Measurements from ENCODE around the gene MCM6. TPM values are rescaled to one million over a fixed set of nuclear protein-coding genes. Genes with fewer than 3 reads are reported as not detected.

MCM6 gene
- polyA plus RNA-seq, 1 donor from 2014 or later = 8.2 TPM

GRCh38 chr2:135844301-135844895 lies 31.8 kb downstream of the MCM6 start:
- no peaks in the 10 kb centered on the region for H3K9me3 Mint-ChIP-seq
- H3K27ac Mint-ChIP-seq = peak overlapping the region in 1 of 3 donors; percentile 4
- no peak overlapping the region for H3K4me3 Mint-ChIP-seq
- no peaks in the 10 kb centered on the region for H3K27me3 Mint-ChIP-seq
- peaks cover 13% of the 10 kb centered on the region for H3K36me3 Mint-ChIP-seq
- peaks cover 0 to 5% (median 4%) of the 10 kb centered on the region in 3 donors for H3K4me1 Mint-ChIP-seq

GRCh38 chr2:135843671-135844070 lies 32.6 kb downstream of the MCM6 start:
- Mint-ChIP-seq H3K4me1 (peaks cover 0 to 5% (median 4%) of the 10 kb centered on the region in 3 donors), H3K27me3 (no peaks in the 10 kb centered on the region), H3K27ac (peak overlapping the region in 2 of 3 donors; percentile 4 to 31), H3K9me3 (no peaks in the 10 kb centered on the region), H3K36me3 (peaks cover 8% of the 10 kb centered on the region), H3K4me3 (no peak overlapping the region)

GRCh38 chr2:135840601-135841000 lies 35.6 kb downstream of the MCM6 start:
- Mint-ChIP-seq H3K4me3 (no peak overlapping the region), H3K36me3 (no peaks in the 10 kb centered on the region), H3K9me3 (no peaks in the 10 kb centered on the region), H3K27me3 (no peaks in the 10 kb centered on the region), H3K27ac (peak overlapping the region in 1 of 3 donors; percentile 46), H3K4me1 (peaks cover 0 to 9% (median 5%) of the 10 kb centered on the region in 3 donors)

GRCh38 chr2:135839713-135840112 lies 36.5 kb downstream of the MCM6 start:
- Mint-ChIP-seq H3K9me3 (no peaks in the 10 kb centered on the region), H3K27me3 (no peaks in the 10 kb centered on the region), H3K4me3 (no peak overlapping the region), H3K4me1 (peaks cover 0 to 9% (median 5%) of the 10 kb centered on the region in 3 donors), H3K36me3 (no peaks in the 10 kb centered on the region), H3K27ac (no peak overlapping the region)

GRCh38 chr2:135838502-135838901 lies 37.7 kb downstream of the MCM6 start:
- Mint-ChIP-seq H3K4me1 (peaks cover 0 to 9% (median 5%) of the 10 kb centered on the region in 3 donors), H3K27me3 (no peaks in the 10 kb centered on the region), H3K36me3 (no peaks in the 10 kb centered on the region), H3K4me3 (no peak overlapping the region), H3K9me3 (no peaks in the 10 kb centered on the region), H3K27ac (no peak overlapping the region)

GRCh38 chr2:135836596-135837270 lies 39.5 kb downstream of the MCM6 start, which contains the start of gene LCT:
Gene LCT (minus strand): TSS chr2:135837184. CDS start chr2:135837169, 15 bp downstream.
- Mint-ChIP-seq H3K27ac (no peak within 1 kb of the TSS), H3K27me3 (no peaks in the 10 kb centered on the region), H3K4me1 (peaks cover 0 to 9% (median 5%) of the 10 kb centered on the region in 3 donors), H3K36me3 (no peaks in the 10 kb centered on the region), H3K9me3 (no peaks in the 10 kb centered on the region), H3K4me3 (peak within 1 kb of the TSS in 1 of 4 donors; percentile 37)

- Mint-ChIP-seq H3K36me3 (no peaks in the 10 kb centered on the region), H3K9me3 (no peaks in the 10 kb centered on the region), H3K4me1 (no peaks in the 10 kb centered on the region), H3K27me3 (no peaks in the 10 kb centered on the region), H3K4me3 (no peak overlapping the region), H3K27ac (peak overlapping the region in 1 of 3 donors; percentile 89)
Measured at GRCh38 chr2:135832891-135833290, 43.4 kb downstream of the MCM6 start.

GRCh38 chr2:135831180-135831812 lies 44.9 kb downstream of the MCM6 start:
- Mint-ChIP-seq H3K36me3 (no peaks in the 10 kb centered on the region), H3K4me1 (no peaks in the 10 kb centered on the region), H3K9me3 (no peaks in the 10 kb centered on the region), H3K27me3 (no peaks in the 10 kb centered on the region), H3K27ac (no peak overlapping the region), H3K4me3 (no peak overlapping the region)

- H3K27ac Mint-ChIP-seq = no peak overlapping the region
- H3K9me3 Mint-ChIP-seq = no peaks in the 10 kb centered on the region
- H3K36me3 Mint-ChIP-seq = no peaks in the 10 kb centered on the region
- H3K27me3 Mint-ChIP-seq = no peaks in the 10 kb centered on the region
- no peaks in the 10 kb centered on the region for H3K4me1 Mint-ChIP-seq
- H3K4me3 Mint-ChIP-seq = no peak overlapping the region
Measured at GRCh38 chr2:135829378-135830135, 46.7 kb downstream of the MCM6 start.

- Mint-ChIP-seq H3K9me3 (peaks cover 2 to 12% (median 9%) of the 10 kb centered on the region in 3 donors), H3K4me1 (no peaks in the 10 kb centered on the region), H3K36me3 (peaks cover 4% of the 10 kb centered on the region), H3K27ac (no peak overlapping the region), H3K4me3 (no peak overlapping the region), H3K27me3 (no peaks in the 10 kb centered on the region)
Measured at GRCh38 chr2:135826544-135826943, 49.7 kb downstream of the MCM6 start.

GRCh38 chr2:135825550-135826176 lies 50.6 kb downstream of the MCM6 start:
- H3K36me3 Mint-ChIP-seq = peaks cover 4% of the 10 kb centered on the region

GRCh38 chr2:135825131-135825530 lies 51.1 kb downstream of the MCM6 start:
- Mint-ChIP-seq H3K27ac (no peak overlapping the region), H3K36me3 (peaks cover 4% of the 10 kb centered on the region), H3K4me1 (no peaks in the 10 kb centered on the region), H3K9me3 (peaks cover 2 to 12% (median 9%) of the 10 kb centered on the region in 3 donors), H3K4me3 (no peak overlapping the region), H3K27me3 (no peaks in the 10 kb centered on the region)

More at GRCh38 chr2:135825550-135826176, 50.6 kb downstream of the MCM6 start:
- Mint-ChIP-seq H3K4me1 (no peaks in the 10 kb centered on the region), H3K27ac (no peak overlapping the region), H3K9me3 (peaks cover 2 to 12% (median 9%) of the 10 kb centered on the region in 3 donors), H3K27me3 (no peaks in the 10 kb centered on the region), H3K4me3 (no peak overlapping the region)

GRCh38 chr2:135822855-135823254 lies 53.4 kb downstream of the MCM6 start:
- peaks cover 0 to 2% (median 0%) of the 10 kb centered on the region in 3 donors for H3K4me1 Mint-ChIP-seq
- H3K4me3 Mint-ChIP-seq = no peak overlapping the region
- H3K27me3 Mint-ChIP-seq = peaks cover 4% of the 10 kb centered on the region
- H3K9me3 Mint-ChIP-seq = peaks cover 2 to 12% (median 9%) of the 10 kb centered on the region in 3 donors
- no peak overlapping the region for H3K27ac Mint-ChIP-seq
- peaks cover 6% of the 10 kb centered on the region for H3K36me3 Mint-ChIP-seq

- Mint-ChIP-seq H3K36me3 (peaks cover 6% of the 10 kb centered on the region), H3K27me3 (peaks cover 4% of the 10 kb centered on the region), H3K4me1 (peaks cover 0 to 2% (median 0%) of the 10 kb centered on the region in 3 donors), H3K4me3 (no peak overlapping the region), H3K9me3 (peaks cover 2 to 12% (median 9%) of the 10 kb centered on the region in 3 donors), H3K27ac (no peak overlapping the region)
Measured at GRCh38 chr2:135821190-135821589, 55.1 kb downstream of the MCM6 start.
